ENCODE results near the gene SCAP. TPM values are rescaled to one million over a fixed set of nuclear protein-coding genes. Genes with fewer than 3 reads are reported as not detected.

SCAP gene
- total and polyA plus RNA-seq, 2 experiments from 2014 or later, result 35.5 to 141 TPM

GRCh38 chr3:47398228-47398627 lies 77.5 kb downstream of the SCAP start (continued):
- TF ChIP-seq CTCF (conservative IDR thresholded peaks at IDR 0.05; ENCODE audit: low read depth in 2 of 2), result no peak
- no peak for TF ChIP-seq CREB1 (CRISPR knock-in tag; IDR thresholded peaks at IDR 0.05; ENCODE audit: low read depth)
- TF ChIP-seq ETS1 (IDR thresholded peaks at IDR 0.05), result no peak
- TF ChIP-seq JUNB (IDR thresholded peaks at IDR 0.05; ENCODE audit: unreplicated experiment), result no peak

- Mint-ChIP-seq H3K27ac (no peak overlapping the region), H3K36me3 (ENCODE audit: low read depth) (peaks cover 10% of the 10 kb centered on the region; the same call in 1 of the 3 replicates), H3K9me3 (no peaks in the 10 kb centered on the region), H3K4me1 (peaks cover 4% of the 10 kb centered on the region; the same call in 2 of the 3 replicates), H3K4me3 (no peak overlapping the region), H3K27me3 (ENCODE audit: insufficient read depth, low read depth, poor library complexity) (peaks cover 4% of the 10 kb centered on the region)
- DNase-seq (ENCODE audit: low spot score) (no peak), ATAC-seq (no peak)
- Histone ChIP-seq H2AFZ (no peak overlapping the region), H3K9me2 (ENCODE audit: insufficient read depth) (no peaks in the 10 kb centered on the region), H3K27me3 (ENCODE audit: insufficient read depth) (no peaks in the 10 kb centered on the region), H3K4me3 (no peak overlapping the region), H3K4me2 (no peak overlapping the region), H3K27ac (ENCODE audit: low read depth) (no peak overlapping the region), H3K36me3 (ENCODE audit: insufficient read depth) (no peaks in the 10 kb centered on the region; the same call in 1 of the 2 replicates), H3K4me1 (ENCODE audit: insufficient read depth) (peaks cover 6% of the 10 kb centered on the region; the same call in 1 of the 2 replicates), H3F3A (replicated peaks; ENCODE audit: low read depth) (no peaks in the 10 kb centered on the region), H3K79me2 (replicated peaks; ENCODE audit: insufficient read depth) (peaks cover 50% of the 10 kb centered on the region), H4K20me1 (replicated peaks; ENCODE audit: insufficient read depth) (peaks cover 40% of the 10 kb centered on the region)
- TF ChIP-seq JUNB (IDR thresholded peaks at IDR 0.05; ENCODE audit: unreplicated experiment) (no peak), CREB1 (CRISPR knock-in tag; IDR thresholded peaks at IDR 0.05; ENCODE audit: low read depth) (no peak), CTCF (conservative IDR thresholded peaks at IDR 0.05; ENCODE audit: low read depth in 2 of 2) (no peak), ETS1 (IDR thresholded peaks at IDR 0.05) (no peak), EZH2phosphoT487 (IDR thresholded peaks at IDR 0.05; ENCODE audit: unreplicated experiment) (no peak), POLR2AphosphoS5 (IDR thresholded peaks at IDR 0.05; ENCODE audit: low read depth) (no peak), REST (IDR thresholded peaks at IDR 0.05; ENCODE audit: unreplicated experiment) (no peak)
These were observed 80.9 kb downstream of the SCAP start for GRCh38 chr3:47394881-47395280.
